Stimulated activated CD8-positive, alpha-beta memory T cell treated with anti-CD3 and anti-CD28 coated beads, Interleukin-2, amount 100 ng/mL, for 1 hour (primary cell): Measurements from ENCODE around the gene CDH10.

ENCODE experiments used
- DNase-seq, 2 donors: peaks; one replicate each; pipeline ENCODE4 v3.0.0-alpha.2; 2020; ENCODE audit warnings: low read depth in 2 of 2

Gene CDH10

GRCh38 chr5:24602188-24602587 lies 42.6 kb downstream of the CDH10 start:
- no peak for DNase-seq

DNA sequence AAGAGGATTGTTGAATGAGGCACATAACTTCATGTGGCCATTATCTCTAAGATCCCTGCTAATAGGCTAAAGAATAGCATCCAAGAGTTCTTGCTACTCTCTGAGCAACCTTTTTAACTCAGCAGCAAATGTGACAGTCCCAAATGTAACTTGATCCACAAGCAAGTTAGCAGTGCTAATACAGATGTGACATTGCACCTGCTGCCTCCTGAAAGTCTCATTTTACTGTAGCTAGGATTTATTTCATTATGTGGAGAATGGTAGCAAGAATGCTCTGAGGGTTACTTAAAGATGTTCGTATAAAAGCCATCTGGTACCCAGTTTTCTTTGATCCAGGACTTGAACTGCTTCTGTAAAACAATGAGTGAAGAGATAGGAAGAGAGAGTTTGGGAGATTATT lies 45.8 kb downstream of the CDH10 start:
- DNase-seq: no peak

GRCh38 chr5:24595329-24595728 lies 49.4 kb downstream of the CDH10 start:
- no peak for DNase-seq

DNA sequence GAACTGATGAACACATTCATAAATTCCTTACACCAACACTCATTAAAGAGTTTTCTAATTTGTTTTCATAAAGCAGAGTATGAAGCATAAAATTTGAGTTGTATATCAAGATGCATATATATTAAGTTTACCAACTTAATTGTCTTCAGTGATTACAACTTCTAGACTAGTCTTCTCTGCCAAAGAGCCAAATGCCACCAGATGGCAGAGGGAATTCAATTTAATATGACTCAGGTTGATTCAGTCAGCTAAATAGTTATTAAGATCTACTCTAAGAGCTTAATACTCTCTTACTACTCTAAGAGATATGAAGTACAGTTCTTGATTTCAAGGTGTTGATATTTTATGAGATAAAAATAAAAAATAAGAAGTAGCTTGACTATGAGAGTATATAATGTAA lies 53.4 kb downstream of the CDH10 start:
- DNase-seq: no peak

- no peak for DNase-seq
Measured at GRCh38 chr5:24589566-24589965, 55.2 kb downstream of the CDH10 start.

GRCh38 chr5:24585751-24586150 lies 59.0 kb downstream of the CDH10 start:
- no peak for DNase-seq

- DNase-seq: no peak
Measured at GRCh38 chr5:24571302-24571701, 73.5 kb downstream of the CDH10 start.

DNA sequence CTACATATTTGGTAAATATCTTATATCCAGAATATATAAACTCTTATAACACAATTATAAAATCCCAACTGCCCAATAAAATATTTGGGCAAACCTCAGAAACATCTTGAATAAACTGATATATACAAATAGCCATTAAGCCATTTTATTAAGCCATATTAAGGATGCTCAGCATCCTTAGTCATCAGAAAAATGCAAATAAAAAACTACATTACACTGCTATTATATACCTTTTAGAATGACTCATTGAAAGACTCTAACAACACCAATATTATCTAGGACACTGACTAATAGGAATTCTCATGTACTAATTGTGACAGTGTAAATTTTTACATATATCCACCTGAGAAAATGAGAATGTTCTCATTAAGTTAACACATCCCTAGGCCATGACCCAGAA lies 77.8 kb downstream of the CDH10 start:
- DNase-seq: no peak

DNA sequence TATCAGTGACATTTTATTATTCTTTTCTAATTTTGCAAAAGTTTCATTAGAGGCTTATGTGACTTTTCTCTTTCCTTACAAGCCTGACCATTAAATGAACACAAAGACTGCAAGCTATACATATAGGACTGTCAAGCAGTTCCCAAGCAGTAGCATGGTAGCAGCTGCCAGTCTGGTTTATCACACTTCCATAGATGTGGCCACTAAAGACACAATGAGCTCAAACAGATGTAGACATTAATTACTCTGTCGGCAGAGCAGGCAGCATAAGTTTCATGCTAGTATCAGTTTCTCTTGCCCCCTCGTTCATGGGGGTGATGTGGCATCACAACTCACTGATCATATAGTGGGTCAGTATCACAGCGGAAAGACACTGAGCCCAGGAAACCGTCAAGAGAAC lies 89.5 kb downstream of the CDH10 start:
- DNase-seq: no peak

DNA sequence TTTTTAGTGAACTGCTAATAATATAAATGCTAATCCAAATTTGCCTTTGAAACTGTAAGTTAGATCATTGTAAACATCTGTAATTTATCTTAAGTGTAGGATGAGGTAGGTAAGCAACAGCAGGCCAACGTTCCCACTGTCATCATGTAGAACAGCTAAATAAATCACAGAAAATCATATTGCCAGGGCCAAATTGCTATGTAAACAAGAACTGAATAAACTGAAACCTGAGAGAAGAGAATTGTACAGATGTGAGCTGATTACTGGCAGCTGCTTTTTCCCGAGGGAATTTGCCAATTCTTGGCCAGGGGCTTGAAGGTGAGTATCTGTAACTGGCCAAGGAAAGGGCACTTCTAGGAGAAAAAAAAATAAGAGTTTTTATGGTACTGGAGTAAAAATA lies 97.6 kb downstream of the CDH10 start:
- DNase-seq: no peak

DNA sequence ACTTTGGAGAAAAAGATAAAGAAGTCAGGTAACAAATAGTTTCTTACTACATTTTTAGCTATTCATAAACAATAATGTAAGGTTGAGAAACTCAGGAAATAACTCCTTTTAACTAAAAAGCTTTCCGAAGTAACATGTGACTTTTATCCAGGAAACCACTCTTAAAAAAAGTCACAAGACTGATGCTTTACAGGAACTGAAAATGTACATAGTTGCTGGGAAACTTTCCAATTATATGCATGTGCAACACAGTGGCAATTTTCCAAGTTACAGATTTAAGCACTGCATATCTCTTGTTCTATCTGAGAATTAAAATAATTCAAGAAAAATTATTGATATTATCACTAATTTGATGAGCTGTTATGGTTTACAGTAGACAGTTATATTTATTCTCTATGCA lies 105.2 kb downstream of the CDH10 start:
- no peak for DNase-seq

DNA sequence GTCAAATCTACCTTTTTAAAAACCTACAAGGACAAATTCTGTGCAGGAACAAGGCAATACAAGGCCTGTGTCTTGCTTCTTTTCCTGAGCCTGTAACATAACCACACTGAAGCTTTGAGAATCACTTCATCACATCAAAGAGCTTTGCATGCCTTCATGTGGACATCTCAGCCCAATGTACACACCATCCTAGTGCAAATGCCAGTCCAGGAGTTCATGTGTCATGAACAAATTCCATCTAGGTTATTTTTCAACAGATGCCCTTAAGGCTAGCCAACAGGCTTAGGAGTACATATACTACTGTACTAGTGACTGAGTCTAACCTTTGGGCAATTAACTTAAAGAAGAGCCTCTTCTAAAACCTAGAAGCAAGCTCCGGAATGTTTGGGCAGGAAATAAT lies 106.4 kb downstream of the CDH10 start:
- no peak for DNase-seq

- no peak for DNase-seq
Measured at GRCh38 chr5:24535646-24536045, 109.1 kb downstream of the CDH10 start.

DNA sequence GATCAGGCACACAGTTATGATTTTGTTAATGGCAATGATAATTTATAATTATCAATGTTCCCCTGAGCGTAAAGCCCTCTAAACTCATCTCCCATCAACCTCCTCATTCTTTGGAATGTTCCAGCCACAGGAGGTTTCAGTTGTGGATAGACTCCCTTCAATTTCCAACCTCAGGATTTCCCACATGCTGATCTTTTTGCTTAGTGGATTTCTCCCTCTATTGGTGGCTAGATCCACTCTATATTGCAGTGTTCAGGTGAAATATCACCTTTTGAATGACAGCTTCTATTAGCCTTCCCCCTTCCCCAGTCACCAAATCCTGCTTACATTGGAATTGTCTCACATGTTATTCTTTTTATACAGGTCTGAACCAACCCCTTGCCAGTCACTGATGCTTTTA lies 113.9 kb downstream of the CDH10 start:
- DNase-seq: no peak

DNA sequence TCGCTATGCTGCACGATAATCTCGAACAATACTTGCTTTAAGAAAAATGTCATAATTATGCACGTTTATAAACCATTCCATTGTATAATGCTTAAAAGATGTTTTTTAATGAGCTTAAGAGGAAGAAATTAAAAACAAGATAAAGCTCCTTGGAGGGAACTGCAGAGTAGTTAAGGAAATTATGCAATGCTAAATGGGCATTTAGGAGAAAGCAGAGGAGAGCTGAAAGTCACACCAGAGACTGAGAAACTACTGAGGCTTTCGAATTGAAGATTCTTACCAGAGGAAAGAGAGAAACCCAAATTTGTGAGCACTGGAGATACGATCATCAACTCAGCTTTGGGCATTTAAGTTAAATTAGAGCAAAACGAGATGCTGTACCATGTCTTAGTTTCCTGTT lies 119.4 kb downstream of the CDH10 start:
- no peak for DNase-seq

DNA sequence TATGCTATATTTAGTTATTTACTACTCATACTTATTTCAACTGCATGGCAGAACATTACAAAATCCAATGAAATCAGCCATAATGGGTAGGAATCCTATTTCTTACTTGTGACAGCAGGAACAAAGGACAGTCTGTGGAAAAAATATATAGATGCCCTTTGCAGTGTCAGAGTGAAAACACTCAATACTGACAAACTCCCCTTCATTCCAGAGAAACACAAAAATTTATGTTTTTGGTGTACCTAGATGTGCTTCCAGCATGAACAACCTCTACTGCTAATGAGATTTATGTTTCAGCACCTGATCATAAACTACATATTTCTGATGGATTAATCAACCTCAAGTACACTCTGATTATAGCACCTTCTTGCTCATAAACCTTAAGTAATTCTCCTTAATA lies 132.4 kb downstream of the CDH10 start:
- no peak for DNase-seq

DNA sequence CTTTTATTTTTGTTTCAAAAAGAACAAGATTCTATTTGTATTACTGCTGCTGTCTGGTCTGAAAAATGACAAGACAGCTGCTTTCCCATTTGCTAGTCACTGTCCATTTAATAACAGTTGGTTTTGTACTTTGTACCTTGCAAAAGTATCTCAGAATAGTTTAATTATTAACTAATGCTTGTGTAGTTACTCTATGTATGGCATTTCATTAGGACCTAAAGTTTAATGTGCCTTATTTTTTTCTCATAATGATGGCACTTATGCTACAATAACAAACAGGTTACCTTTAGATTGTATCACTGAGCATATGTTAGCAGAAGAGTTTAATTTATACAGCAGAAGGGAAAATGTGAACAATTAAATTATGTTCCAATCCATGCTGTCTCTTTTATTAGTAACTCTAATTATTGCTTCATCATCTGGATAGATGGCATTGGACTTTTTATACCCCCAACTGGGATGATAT lies 134.2 kb downstream of the CDH10 start:
- no peak for DNase-seq

GRCh38 chr5:24509943-24510342 lies 134.8 kb downstream of the CDH10 start:
- DNase-seq: no peak

- DNase-seq: no peak
Measured at GRCh38 chr5:24505258-24505657, 139.5 kb downstream of the CDH10 start.

DNA sequence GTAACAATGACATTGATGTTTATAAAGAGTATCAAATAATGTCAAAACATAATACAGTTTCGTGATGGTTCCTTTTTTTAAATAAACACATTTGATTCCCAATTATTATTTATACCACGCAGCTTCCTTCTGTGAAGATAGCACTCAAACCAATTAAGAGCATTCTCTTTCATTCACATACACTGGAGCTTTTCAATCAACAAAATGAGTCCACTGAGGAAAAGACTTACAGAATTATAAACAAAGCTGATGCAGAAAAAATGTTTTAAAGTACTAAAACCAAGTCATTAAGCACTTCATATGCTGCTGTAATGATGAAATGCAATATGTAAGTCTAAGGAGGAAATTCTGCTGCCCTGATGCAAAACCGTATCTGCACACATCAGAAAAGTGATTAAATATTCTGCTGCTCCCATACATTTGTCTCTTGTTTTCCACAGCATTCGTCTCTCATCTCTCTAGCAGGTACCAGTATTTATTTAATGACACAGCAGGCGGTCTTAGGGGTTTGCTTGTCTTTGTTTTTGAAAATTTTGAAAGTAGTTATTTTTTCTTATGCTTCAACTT lies 147.1 kb downstream of the CDH10 start:
- no peak for DNase-seq

- DNase-seq: no peak
Measured at GRCh38 chr5:24497145-24497544, 147.6 kb downstream of the CDH10 start.

- DNase-seq: no peak
Measured at GRCh38 chr5:24496268-24496667, 148.5 kb downstream of the CDH10 start.

DNA sequence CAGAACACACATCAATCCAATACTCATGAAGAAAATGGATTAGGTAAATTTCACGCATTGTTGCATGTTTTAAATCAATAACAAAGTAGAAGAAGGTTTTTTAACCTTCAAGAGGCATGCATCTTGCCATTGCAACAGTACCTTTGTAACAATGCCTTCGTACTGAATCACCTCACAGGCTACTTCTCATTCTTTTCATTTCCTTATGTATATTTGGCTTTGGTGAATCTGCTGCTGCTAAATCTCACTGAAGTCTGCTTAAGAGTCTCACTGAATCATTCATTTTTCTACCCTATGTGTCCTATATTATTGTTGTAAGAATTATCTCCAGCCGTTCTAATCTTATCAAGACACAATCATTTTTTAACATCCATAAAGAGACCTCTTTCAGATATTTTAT lies 152.5 kb downstream of the CDH10 start:
- no peak for DNase-seq

- DNase-seq: no peak
Measured at GRCh38 chr5:24491490-24491889, 153.3 kb downstream of the CDH10 start.
